GM18867 (cell line): Measurements from ENCODE around the gene PHC3.
"Not testable (repeated sequence)": the region's sequence is repeated elsewhere in the genome, so short reads cannot be mapped to it uniquely, and the experiment has no call there.

ENCODE experiments used
- ATAC-seq: cut with Tn5 transposase; IDR thresholded peaks from one replicate; pipeline ENCODE4 v1.9.1; 2021; ENCODE audit warnings: mild to moderate bottlenecking, moderate library complexity; ENCODE audit not compliant: unreplicated experiment

Gene PHC3

GRCh38 chr3:170130532-170130931 lies 51.0 kb downstream of the PHC3 start:
- no peak for ATAC-seq

DNA sequence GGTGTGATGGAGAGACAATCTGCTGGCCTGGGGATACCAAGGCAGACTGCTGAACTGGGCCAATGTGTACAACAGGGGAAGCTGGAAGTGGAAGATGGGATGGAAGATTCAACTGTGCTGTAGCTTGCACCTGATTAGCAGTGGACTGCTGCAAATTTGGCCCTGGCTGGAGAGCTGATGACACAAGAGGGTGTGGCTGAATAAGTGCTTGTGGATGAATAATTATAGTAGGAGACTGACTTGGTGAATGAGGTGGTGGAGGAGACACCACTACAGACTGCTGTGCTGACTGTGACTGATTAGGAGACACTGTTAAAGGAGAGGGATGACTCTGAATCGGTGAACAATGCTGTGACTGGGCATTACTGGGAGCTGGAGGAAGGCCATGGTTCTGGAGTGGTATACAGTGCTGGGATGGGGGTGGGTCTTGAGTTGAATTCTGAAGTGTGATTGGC lies 52.5 kb downstream of the PHC3 start:
- ATAC-seq, result peak; percentile 52

DNA sequence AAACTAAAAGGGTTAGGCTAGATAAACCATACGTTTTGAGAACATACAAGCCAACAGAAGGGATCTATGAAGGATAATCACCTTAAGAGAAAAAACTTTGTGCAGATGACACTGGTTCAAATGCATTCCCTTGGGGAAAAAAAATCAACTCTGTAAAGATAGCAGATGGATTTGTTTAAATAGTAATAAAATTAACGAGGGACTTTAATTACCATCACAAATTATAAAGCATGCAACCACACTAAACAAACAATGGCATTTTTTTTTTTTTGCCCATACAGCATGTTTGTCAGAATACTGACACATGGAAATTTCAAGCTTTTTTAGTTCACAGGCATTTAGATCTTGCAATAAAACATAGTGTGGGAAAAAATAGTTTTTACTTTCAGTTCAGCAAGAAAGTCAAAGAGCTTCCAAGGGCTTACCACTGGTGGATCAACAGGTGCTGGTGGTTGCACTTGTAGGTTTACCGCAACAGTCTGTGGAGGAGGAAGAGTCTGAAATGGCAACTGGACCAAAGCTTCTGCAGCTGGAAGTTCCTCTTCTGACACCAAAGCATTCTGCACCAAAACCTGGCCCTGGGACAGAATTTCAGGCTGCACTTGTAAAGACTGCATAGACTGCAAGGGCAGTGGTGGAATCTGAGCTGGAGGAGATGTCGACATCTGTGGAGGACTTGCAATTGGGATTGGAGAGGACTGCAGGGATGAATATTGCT lies 53.1 kb downstream of the PHC3 start:
- peak; percentile 80 for ATAC-seq

GRCh38 chr3:170117134-170117533 lies 64.4 kb downstream of the PHC3 start:
- ATAC-seq, result no peak

DNA sequence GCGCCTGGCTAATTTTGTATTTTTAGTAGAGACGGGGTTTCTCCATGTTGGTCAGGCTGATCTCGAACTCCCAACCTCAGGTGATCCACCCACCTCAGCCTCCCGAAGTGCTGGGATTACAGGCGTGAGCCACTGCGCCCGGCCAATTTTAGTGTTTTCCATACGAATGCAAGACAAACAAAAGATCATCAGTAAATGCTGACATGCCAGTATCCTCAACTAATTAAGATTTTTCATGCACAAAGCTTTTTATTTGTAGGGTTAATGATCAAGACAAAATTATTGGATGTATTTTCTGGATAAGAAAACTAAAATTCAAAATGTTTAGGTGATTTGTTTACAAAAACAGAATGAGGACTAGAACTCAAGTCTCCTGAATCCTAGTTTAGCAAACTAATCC lies 67.4 kb downstream of the PHC3 start:
- ATAC-seq, result not testable (repeated sequence)

DNA sequence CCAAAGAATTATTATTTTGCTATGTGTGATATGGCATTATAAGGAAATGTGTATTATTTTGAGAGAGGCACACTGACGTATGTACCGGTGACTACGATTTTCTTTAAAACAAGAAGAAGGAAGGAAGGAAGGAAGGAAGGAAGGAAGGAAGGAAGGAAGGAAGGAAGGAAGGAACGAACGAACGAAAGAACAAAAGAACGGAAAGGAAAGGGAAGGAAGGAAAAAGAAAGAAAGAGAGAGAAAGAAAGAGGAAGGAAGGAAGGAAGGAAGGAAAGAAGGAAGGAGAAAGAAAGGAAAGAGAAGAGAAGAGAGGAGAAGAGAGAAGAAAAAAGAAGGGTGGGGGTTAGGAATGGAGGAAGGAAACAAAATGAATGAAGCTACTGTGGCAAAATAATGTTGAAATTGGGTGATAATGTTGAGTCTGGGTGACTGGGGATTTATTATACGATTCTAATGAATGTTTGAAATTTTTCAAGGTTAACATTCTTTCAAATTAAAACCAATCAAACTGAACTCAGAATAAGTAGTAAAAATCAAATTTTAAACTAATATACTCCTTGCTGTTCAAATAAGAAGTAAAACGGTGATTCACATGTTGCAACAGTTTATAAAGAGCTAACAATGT lies 70.3 kb downstream of the PHC3 start:
- no peak for ATAC-seq

- no peak for ATAC-seq
Observed at GRCh38 chr3:170109579-170110293, 71.8 kb downstream of the PHC3 start.

- no peak for ATAC-seq
Observed at GRCh38 chr3:170108955-170109354, 72.6 kb downstream of the PHC3 start.

DNA sequence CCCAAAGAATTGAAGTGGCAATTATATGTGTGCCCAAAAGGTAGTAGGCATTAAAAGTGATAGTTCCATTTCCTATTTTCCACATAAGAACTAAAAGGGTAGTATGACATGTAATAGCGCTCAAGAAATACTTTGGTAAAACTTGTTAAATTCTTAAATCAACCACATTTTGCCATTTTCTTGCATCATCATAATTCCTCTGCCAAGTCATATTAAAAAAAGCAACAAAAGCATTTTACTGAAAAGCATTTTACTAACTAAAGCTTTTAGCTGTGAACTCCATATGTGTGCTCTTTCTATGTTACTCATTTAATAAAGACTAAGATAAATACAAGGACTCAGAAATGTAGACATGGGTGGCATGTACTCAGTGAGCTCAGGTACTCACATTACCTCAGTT lies 73.6 kb downstream of the PHC3 start:
- ATAC-seq, result no peak

DNA sequence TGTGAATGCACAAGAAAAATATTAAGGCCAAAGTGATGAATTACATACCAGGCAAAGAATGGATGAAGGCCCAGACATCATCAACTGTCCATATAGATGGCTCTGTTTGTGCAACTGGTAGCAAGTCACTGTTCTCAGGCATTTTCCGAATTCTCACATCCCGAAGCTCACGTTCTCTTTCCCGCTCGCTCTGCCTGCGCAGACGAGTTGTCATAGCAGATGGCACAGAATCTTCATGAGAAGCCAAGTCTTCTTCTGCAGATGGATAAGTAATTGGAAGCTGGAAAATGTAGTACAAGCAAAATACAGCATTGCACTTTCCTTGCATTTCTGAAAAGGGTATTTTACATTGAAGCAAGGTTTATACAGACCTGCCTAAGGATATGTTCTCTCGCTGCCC lies 79.1 kb downstream of the PHC3 start:
- ATAC-seq, result no peak

- no peak for ATAC-seq
Observed at GRCh38 chr3:170100944-170101343, 80.6 kb downstream of the PHC3 start.

DNA sequence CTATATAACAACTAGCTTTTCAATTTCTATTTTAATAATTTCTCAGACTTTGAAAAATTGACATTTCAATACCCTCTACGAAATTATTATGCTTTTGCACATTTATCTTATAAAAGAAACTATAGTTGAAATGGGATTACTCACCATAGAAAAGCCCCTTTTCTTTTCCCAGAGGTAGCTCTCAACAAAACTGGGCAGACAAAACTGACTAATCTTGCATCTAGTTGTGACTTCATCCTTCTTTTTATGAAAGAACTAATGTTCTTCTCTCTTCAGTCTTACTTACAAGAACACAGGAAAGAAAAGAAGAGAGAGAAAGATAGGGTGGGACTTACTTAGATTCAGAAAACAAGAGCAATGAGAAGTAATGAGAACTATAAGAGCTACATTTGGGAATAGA lies 82.8 kb downstream of the PHC3 start:
- ATAC-seq, result no peak

DNA sequence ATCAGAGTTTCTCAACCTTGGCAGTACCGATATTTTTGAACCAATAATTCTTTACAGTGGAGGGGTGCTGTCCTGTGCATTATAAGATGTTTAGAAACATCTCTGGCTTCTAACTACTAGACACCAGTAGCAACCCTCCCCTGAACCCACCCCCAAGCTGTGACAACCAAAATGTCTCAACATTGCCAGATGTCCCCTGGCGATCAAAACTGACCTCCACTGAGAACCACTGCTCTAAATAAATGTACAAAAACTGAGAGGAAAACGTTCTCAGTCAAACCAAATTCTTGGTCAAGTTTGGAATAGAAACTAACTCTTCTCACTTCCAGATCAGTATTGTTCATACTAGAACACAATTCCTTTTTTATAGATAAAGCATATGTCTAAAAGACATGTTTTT lies 85.2 kb downstream of the PHC3 start:
- no peak for ATAC-seq

GRCh38 chr3:170095771-170096170 lies 85.8 kb downstream of the PHC3 start:
- ATAC-seq, result no peak

GRCh38 chr3:170092907-170093306 lies 88.6 kb downstream of the PHC3 start:
- ATAC-seq, result no peak

GRCh38 chr3:170090601-170090981 lies 90.9 kb downstream of the PHC3 start:
- ATAC-seq, result no peak

GRCh38 chr3:170089862-170090600 lies 91.5 kb downstream of the PHC3 start:
- ATAC-seq, result no peak

- ATAC-seq, result no peak
Observed at GRCh38 chr3:170085396-170085795, 96.1 kb downstream of the PHC3 start.

- ATAC-seq, result no peak
Observed at GRCh38 chr3:170083343-170083742, 98.2 kb downstream of the PHC3 start.

DNA sequence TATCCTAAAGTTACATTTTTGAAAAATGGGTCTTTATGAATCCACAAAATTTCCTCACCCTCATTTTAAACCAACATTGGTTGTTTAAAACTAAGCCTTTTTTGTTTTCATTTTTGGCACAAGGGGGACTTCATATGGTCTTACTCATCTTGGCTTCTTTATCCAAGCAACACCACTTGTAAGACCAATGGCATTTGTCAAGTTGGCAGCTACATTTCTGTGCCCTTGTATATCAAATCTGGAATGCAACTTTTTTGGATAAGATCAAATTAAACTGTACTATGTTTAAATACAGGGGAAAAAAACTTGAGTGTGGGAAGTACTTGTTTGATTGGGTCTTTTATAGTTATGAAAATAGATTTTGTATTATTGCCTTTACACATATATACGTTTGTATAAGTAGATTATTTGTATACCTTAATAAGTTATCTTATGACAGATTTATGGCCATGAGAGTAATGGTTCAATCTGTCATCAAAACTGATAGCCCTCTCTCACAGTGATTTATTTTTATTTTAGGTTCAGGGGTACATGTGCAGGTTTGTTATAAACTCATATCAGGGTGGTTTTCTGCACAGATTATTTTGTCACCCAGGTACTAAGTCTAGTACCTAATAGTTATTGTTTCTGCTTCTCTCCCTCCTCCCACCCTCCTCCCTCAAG lies 100.3 kb downstream of the PHC3 start:
- no peak for ATAC-seq

GRCh38 chr3:170080605-170081004 lies 100.9 kb downstream of the PHC3 start:
- no peak for ATAC-seq
